ENCODE measurements around the gene RBM4. TPM values are rescaled to one million over a fixed set of nuclear protein-coding genes. Genes with fewer than 3 reads are reported as not detected.

RBM4 gene
- total RNA-seq, 1 donor from 2014 or later = 123 TPM

GRCh38 chr11:66687831-66688281 is 49.4 kb downstream of the RBM4 start:
- intact Hi-C loops (cut with micrococcal nuclease) = no loop called here

GRCh38 chr11:66688561-66689534 is 50.3 kb downstream of the RBM4 start:
- intact Hi-C loops (cut with micrococcal nuclease) = no loop called here

GRCh38 chr11:66689661-66690590 is 51.4 kb downstream of the RBM4 start:
- intact Hi-C loops (cut with micrococcal nuclease) = no loop called here

GRCh38 chr11:66691311-66691980 is 52.9 kb downstream of the RBM4 start:
- intact Hi-C loops (cut with micrococcal nuclease) = no loop called here

GRCh38 chr11:66692446-66692845 is 53.9 kb downstream of the RBM4 start:
- intact Hi-C loops (cut with micrococcal nuclease) = no loop called here

- intact Hi-C loops (cut with micrococcal nuclease) = no loop called here
Measured at GRCh38 chr11:66692871-66693331, 54.4 kb downstream of the RBM4 start.

- intact Hi-C loops (cut with micrococcal nuclease) = loop anchor here (1.0 kb wide), 2 partner anchors 141 to 190 kb away; no protein-coding TSS in a partner anchor
Measured at GRCh38 chr11:66693356-66694055, 55.0 kb downstream of the RBM4 start.

GRCh38 chr11:66694056-66694410 is 55.5 kb downstream of the RBM4 start:
- intact Hi-C loops (cut with micrococcal nuclease) = loop anchor here (1.0 kb wide), 2 partner anchors 140 to 189 kb away; no protein-coding TSS in a partner anchor

- intact Hi-C loops (cut with micrococcal nuclease) = loop anchor here (1.0 kb wide), 2 partner anchors 140 to 189 kb away; no protein-coding TSS in a partner anchor
Measured at GRCh38 chr11:66694732-66695207, 56.3 kb downstream of the RBM4 start.

Other genes starting within 250 kb of the RBM4 start
- 0.27 and 0.61 TPM in 2 replicates for gene NPAS4, start 217.7 kb upstream of the RBM4 start, total RNA-seq
- 82.4 and 87.6 TPM in 2 replicates for gene MRPL11, start 199.9 kb upstream of the RBM4 start, total RNA-seq
- 8.3 and 8.8 TPM in 2 replicates for gene PELI3, start 171.8 kb upstream of the RBM4 start, total RNA-seq
- 87.0 and 89.6 TPM in 2 replicates for gene DPP3, start 158.3 kb upstream of the RBM4 start, total RNA-seq
- 14.9 and 18.2 TPM in 2 replicates for gene BBS1, start 128.1 kb upstream of the RBM4 start, total RNA-seq
- 12.5 and 13.6 TPM in 2 replicates for gene ZDHHC24, start 92.7 kb upstream of the RBM4 start, total RNA-seq
- 0.05 TPM in 2 replicates for gene ACTN3, start 91.8 kb upstream of the RBM4 start, total RNA-seq
- 0.77 and 1.4 TPM in 2 replicates for gene CTSF, start 70.1 kb upstream of the RBM4 start, total RNA-seq
- 0.07 and 0.11 TPM in 2 replicates for gene CCDC87, start 45.6 kb upstream of the RBM4 start, total RNA-seq
- 29.1 and 34.4 TPM in 2 replicates for gene CCS, start 45.5 kb upstream of the RBM4 start, total RNA-seq
- gene RBM14, start 22.1 kb upstream of the RBM4 start, total RNA-seq = 177 and 178 TPM in 2 replicates
- gene RBM4B, start 39.2 kb downstream of the RBM4 start, total RNA-seq = 20.2 and 20.5 TPM in 2 replicates
- gene SPTBN2, start 90.5 kb downstream of the RBM4 start, total RNA-seq = 0.61 and 0.80 TPM in 2 replicates
- gene RCE1, start 204.7 kb downstream of the RBM4 start, total RNA-seq = 25.5 and 27.6 TPM in 2 replicates
- 22.0 and 23.3 TPM in 2 replicates for gene LRFN4, start 218.4 kb downstream of the RBM4 start, total RNA-seq

Measured in T-helper 2 cell treated with Interferon-gamma antibody and Interleukin-4, amounts not matched to agents 100 ng/mL and 5 ng/mL, for 36 hours (primary cell).